GM10248 (cell line): ENCODE data around the gene ZBED5.

ENCODE experiments used
- CTCF ChIA-PET: fragments of 300-600 bp; sonication (Branson Sonifier 250); formaldehyde crosslinking; extraction: SDS; loops from one replicate; lab custom pipeline; 2021; ENCODE audit warnings: antibody characterized with exemption; lab: Yijun Ruan, JAX
- POLR2A ChIA-PET: fragments of 350-650 bp; sonication (Branson Sonifier 250); formaldehyde crosslinking; extraction: SDS; loops from one replicate; lab custom pipeline; 2020; ENCODE audit warnings: antibody characterized with exemption; lab: Yijun Ruan, JAX
- DNase-seq: peaks from one replicate; pipeline ENCODE4 v3.0.0; 2012; ENCODE audit errors: extremely low spot score
- TF ChIP-seq, protein P1 (sequence below): IDR thresholded peaks from 2 replicates; pipeline ENCODE4 v1.5.1; 2012; ENCODE audit warnings: mild to moderate bottlenecking, low read depth; ENCODE audit errors: extremely low read depth, missing control alignments, control extremely low read depth

Gene ZBED5

DNA sequence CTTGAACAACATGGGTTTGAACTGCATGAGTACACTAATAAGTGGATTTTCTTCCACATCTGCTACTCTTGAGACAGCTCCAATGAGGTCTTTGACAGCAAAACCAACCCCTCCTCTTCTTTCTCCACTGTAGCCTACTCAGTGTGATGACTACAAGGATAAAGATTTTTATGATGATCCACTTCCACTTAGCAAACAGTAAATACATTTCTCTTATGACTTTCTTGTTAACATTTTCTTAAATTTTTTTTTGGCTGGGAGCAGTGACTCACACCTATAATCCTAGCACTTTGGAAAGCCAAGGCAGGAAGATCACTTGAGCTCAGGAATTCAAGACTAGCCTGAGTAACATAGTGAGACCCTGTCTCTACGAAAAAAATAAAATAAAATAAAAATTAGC, 39.3 kb downstream of the ZBED5 start:
- TF ChIP-seq, protein P1, sequence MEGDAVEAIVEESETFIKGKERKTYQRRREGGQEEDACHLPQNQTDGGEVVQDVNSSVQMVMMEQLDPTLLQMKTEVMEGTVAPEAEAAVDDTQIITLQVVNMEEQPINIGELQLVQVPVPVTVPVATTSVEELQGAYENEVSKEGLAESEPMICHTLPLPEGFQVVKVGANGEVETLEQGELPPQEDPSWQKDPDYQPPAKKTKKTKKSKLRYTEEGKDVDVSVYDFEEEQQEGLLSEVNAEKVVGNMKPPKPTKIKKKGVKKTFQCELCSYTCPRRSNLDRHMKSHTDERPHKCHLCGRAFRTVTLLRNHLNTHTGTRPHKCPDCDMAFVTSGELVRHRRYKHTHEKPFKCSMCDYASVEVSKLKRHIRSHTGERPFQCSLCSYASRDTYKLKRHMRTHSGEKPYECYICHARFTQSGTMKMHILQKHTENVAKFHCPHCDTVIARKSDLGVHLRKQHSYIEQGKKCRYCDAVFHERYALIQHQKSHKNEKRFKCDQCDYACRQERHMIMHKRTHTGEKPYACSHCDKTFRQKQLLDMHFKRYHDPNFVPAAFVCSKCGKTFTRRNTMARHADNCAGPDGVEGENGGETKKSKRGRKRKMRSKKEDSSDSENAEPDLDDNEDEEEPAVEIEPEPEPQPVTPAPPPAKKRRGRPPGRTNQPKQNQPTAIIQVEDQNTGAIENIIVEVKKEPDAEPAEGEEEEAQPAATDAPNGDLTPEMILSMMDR: no peak
- CTCF ChIA-PET: no interaction called here
- no peak for DNase-seq
- POLR2A ChIA-PET: interaction anchor here (0.8 kb wide), 1 partner anchor 10 kb away, joined by 3 read pairs; the partner anchor contains the start of gene EIF4G2

DNA sequence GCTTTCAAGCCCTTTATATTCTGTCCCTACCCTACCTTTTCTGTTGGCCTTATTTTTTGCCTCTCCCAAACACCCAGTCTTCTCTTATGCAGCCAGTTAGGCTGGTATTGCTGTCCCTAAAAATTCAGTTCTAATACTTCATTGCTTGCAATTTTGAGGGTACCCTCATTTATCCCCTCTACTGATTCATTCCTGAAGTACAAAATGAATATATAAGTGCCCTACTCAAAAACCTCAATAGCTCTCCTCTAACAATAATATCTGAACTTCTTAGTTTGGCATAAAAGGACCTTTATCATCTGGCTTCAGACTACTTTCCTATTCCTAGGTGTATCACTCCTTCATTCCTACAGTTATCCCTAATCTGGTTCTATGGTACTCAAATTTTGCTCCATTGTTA, 43.9 kb downstream of the ZBED5 start:
- TF ChIP-seq, protein P1: no peak
- DNase-seq: no peak
- POLR2A ChIA-PET: no interaction called here
- CTCF ChIA-PET: interaction anchor here (1.1 kb wide), 1 partner anchor 21 kb away, joined by 3 read pairs; no protein-coding TSS in a partner anchor

DNA sequence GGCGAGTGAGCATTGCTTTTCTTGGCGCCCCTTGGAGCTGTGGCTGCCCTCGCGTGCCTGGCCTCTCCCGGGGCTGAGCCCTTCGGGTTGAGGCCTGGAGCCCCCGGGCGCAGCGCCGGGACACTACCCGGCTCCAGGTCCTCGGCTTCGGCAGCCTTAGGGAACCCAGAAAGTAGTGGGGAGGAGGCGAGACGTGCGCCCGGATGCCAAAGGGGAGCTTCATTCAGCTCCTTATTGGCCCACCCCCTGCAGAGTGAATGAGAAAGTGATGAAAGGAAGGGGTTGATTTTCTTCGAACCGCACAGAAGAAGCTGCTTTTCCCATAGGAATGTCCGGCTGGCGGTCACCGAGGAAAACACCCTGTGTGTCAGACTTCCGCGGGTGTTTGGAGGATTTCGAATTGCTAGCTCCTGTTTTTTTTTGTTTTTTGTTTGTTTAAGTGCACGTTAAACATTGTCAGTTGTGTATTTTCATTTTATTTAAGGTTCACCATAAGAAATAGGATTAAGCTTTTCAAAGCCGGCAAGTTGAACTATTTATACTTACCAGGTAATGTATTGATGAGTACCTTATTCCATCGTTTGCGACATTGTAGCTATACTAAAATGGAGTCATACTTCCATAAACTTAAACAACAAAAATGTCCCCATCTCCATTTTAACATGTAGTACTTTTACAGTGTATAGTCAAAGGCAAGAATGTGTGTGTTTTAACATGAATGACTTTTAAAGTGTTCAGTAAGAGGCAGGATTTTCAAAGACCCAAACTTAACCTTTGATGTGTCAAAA, 48.3 kb downstream of the ZBED5 start:
- CTCF ChIA-PET: interaction anchor here (0.9 to 3.1 kb wide), 14 partner anchors 11 to 124 kb away, joined by 3 to 36 read pairs (median 4); partner anchors contain the start of gene ZBED5

DNA sequence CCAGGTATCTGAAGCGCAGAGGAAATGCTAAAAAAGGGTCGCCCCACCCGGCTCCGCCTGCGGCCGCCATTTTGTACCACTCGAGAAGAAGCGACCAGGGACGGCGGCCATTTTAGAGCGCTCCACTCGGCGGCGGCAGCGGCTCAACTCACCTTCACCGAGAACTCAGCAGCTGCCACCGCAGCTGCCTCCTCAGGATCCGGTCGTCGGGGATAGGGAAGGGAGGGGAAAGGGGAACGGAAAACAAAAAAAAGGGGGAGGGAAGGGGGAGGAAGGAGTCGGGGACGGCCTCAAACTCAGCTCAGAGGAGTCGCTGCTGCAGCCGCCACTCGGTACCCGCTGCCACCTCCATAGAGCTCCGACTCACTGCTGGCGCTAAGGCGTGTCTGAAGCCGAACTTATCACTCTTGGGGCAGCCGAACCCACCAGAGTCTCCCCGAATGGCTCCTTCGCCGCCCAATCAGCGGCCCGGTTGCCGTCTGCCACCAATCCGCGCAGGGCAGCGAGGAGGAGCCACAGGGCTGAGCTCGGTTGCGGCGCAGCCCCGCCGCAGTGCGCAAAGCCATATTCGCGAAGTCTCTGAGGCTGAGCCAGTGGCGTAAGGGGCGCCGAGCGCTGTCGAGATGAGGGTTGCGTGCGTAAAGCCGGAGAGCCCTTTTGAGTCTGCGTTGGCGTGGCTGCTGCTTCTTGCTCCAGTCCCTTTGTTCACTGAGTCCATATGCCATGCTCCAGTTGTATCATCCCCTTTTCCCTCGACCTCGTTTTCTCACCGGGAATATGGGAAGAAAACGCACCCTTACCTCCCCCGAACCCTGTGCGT, 49.1 kb downstream of the ZBED5 start, which contains the start of gene EIF4G2:
Gene EIF4G2 (minus strand): TSS at position 374 of the 820 bp plus-strand sequence.
- peak; percentile 99 for DNase-seq
- CTCF ChIA-PET: interaction anchor here (1.0 to 3.1 kb wide), 13 partner anchors 10 to 125 kb away, joined by 3 to 36 read pairs (median 4); partner anchors contain the start of gene ZBED5
- TF ChIP-seq, protein P1: no peak
- POLR2A ChIA-PET: interaction anchor here (0.5 to 2.9 kb wide), 44 partner anchors 8 to 1523 kb away, joined by 3 to 79 read pairs (median 5); partner anchors contain the start of genes ADM, CTR9 and ZBED5

More for the DNA sequence above, 48.3 kb downstream of the ZBED5 start:
- POLR2A ChIA-PET: interaction anchor here (0.6 to 2.9 kb wide), 41 partner anchors 8 to 1524 kb away, joined by 3 to 79 read pairs (median 5); partner anchors contain the start of genes CTR9 and ZBED5
- TF ChIP-seq, protein P1: no peak
- DNase-seq: no peak

DNA sequence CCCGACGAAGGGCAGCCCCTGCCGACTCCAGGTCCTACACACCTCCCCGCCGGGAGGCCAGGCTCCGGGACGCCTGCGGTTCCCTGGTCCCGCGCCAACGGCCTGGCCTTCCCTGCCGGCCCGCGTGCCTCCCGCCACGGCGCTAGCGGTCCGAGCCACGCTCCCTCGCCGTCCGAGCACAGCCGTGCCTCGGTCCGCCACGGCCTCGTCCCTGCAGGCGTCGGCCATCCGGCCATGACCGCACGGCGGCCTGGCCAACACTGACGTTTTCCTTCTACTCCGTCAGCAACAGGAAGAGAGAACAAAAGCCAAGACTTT, 49.7 kb downstream of the ZBED5 start:
- TF ChIP-seq, protein P1: no peak
- no peak for DNase-seq
- POLR2A ChIA-PET: interaction anchor here (0.5 to 2.9 kb wide), 24 partner anchors 8 to 1089 kb away, joined by 3 to 79 read pairs (median 7); partner anchors contain the start of genes ADM, CTR9 and ZBED5
- CTCF ChIA-PET: interaction anchor here (1.2 to 3.1 kb wide), 6 partner anchors 9 to 117 kb away, joined by 3 to 36 read pairs (median 6); no protein-coding TSS in a partner anchor
